ENCODE results near the gene WSCD2. TPM values are rescaled to one million over a fixed set of nuclear protein-coding genes. Genes with fewer than 3 reads are reported as not detected.

The WSCD2 gene
- total and polyA plus RNA-seq, 2 of the 4 experiments (the other 2 are of a cell fraction) = not detected

DNA sequence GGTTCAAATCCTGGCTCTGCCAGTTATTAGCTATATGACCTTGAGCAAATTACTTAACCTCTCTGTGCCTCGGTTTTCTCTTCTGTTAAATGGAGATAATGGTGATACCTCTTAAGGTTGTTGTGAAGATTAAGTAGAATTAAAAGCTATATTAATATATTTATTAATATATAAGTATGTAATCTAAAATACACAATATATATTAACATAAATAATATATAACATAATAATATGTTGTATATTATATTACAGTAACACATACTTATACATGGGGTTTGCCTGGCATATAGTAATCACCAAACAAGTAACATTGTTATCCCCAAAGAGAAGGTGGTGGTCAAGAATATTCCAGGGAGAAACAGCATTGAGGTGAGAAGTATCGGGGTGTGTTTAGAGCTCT, 118.0 kb downstream of the WSCD2 start:
- dilution Hi-C loops (cut with HindIII; ENCODE audit: low sequenced_read_pairs, unreplicated experiment) = no loop called here

More for the DNA sequence above, 118.0 kb downstream of the WSCD2 start:
- Histone ChIP-seq H4K91ac (ENCODE audit: insufficient read depth, low read depth, low read length) (no peak overlapping the region), H2AK9ac (replicated peaks; ENCODE audit: low read depth, low read length, poor library complexity) (no peak overlapping the region), H3K9ac (ENCODE audit: low read depth, low read length) (no peak overlapping the region), H2BK5ac (ENCODE audit: low read depth, low read length, poor library complexity, severe bottlenecking) (no peak overlapping the region), H2BK120ac (ENCODE audit: low read depth, low read length) (no peak overlapping the region), H4K8ac (ENCODE audit: low read depth in 2 of 2, low read length in 2 of 2) (no peak overlapping the region), H3K27me3 (ENCODE audit: control insufficient read depth, insufficient read depth, low read length) (no peaks in the 10 kb centered on the region), H4K20me1 (ENCODE audit: insufficient read depth, low read length) (no peaks in the 10 kb centered on the region), H3K4ac (ENCODE audit: low read depth, low read length) (no peak overlapping the region), H2BK20ac (ENCODE audit: low read depth, low read length) (no peak overlapping the region), H3K36me3 (ENCODE audit: control insufficient read depth, insufficient read depth, low read length) (no peaks in the 10 kb centered on the region), H3K9me3 (ENCODE audit: control insufficient read depth, insufficient read depth, low read length) (no peaks in the 10 kb centered on the region), H3K4me3 (ENCODE audit: insufficient read depth, low read depth, low read length) (no peak overlapping the region), H3K14ac (replicated peaks; ENCODE audit: low read depth, low read length) (no peak overlapping the region), H4K5ac (ENCODE audit: low read depth, low read length) (no peak overlapping the region), H3K18ac (ENCODE audit: low read depth, low read length) (no peak overlapping the region), H3K56ac (ENCODE audit: extremely low read depth, insufficient read depth, low read length) (no peak overlapping the region), H3K79me1 (ENCODE audit: low read depth in 1 of 2, low read length in 2 of 2) (no peaks in the 10 kb centered on the region), H3K9me1 (ENCODE audit: insufficient read depth, low read length) (no peaks in the 10 kb centered on the region), H3K27ac (ENCODE audit: insufficient read depth, low read length) (no peak overlapping the region), H2AFZ (replicated peaks; ENCODE audit: low read length, poor library complexity) (no peak overlapping the region), H3K4me2 (ENCODE audit: low read depth, low read length) (no peak overlapping the region), H3K23ac (ENCODE audit: low read depth, low read length) (no peak overlapping the region), H2AK5ac (ENCODE audit: low read depth, low read length) (no peak overlapping the region), H2BK15ac (ENCODE audit: low read depth, low read length) (no peak overlapping the region), H3K4me1 (ENCODE audit: control insufficient read depth, insufficient read depth, low read length) (no peaks in the 10 kb centered on the region)
- ATAC-seq (ENCODE audit: low read depth) (no peak), DNase-seq (no peak)
- no CpG with 5 or more reads among the region's 2 CpGs for WGBS, 2 experiments (ENCODE audit: extremely low coverage in 2 of 2, insufficient read length in 1 of 2)
- in situ Hi-C loops (cut with MboI; ENCODE audit: low sequenced_read_pairs) = no loop called here
- TF ChIP-seq RFX5 (IDR thresholded peaks at IDR 0.05; ENCODE audit: low read depth, low read length) (no peak), RAD21 (IDR thresholded peaks at IDR 0.05; ENCODE audit: low read length) (no peak), FOS (IDR thresholded peaks at IDR 0.05; ENCODE audit: low read depth, low read length) (no peak)
- ChIA-PET POLR2A (ENCODE audit: unreplicated experiment) (no interaction called here), CTCF (no interaction called here)
- intact Hi-C loops (cut with micrococcal nuclease) = no loop called here
- no TSS peak for BruUV-seq (replicated peaks)

Measured in IMR-90 (cell line).